Measurements from ENCODE around the gene KRTAP17-1. TPM values are rescaled to one million over a fixed set of nuclear protein-coding genes. Genes with fewer than 3 reads are reported as not detected.

The KRTAP17-1 gene
- polyA plus RNA-seq, 1 donor from 2014 or later: not detected

GRCh38 chr17:41301204-41301790, 14.2 kb downstream of the KRTAP17-1 start:
- H2AFZ ChIP-seq (ENCODE audit: low read depth, low read length): no peak overlapping the region
- H3F3A ChIP-seq (ENCODE audit: insufficient read depth, low read length, poor library complexity, severe bottlenecking): no peaks in the 10 kb centered on the region
- no peak overlapping the region for H3K27ac ChIP-seq (ENCODE audit: low read length)
- H3K4me3 ChIP-seq (ENCODE audit: low read length): no peak overlapping the region
- H3K9me2 ChIP-seq (ENCODE audit: insufficient read depth, low read length): no peaks in the 10 kb centered on the region
- no peak overlapping the region for H3K4me2 ChIP-seq (ENCODE audit: low read length)
- no peaks in the 10 kb centered on the region for H4K20me1 ChIP-seq (ENCODE audit: insufficient read depth)
- no peaks in the 10 kb centered on the region for H3K36me3 ChIP-seq (ENCODE audit: insufficient read depth, low read length)
- TF ChIP-seq POLR2AphosphoS5 (IDR thresholded peaks at IDR 0.05) (no peak), RAD21 (conservative IDR thresholded peaks at IDR 0.05) (no peak), SMC3 (conservative IDR thresholded peaks at IDR 0.05; ENCODE audit: poor library complexity) (no peak), EP300 (conservative IDR thresholded peaks at IDR 0.05; ENCODE audit: poor library complexity, severe bottlenecking) (no peak), CTCF (IDR thresholded peaks at IDR 0.05; ENCODE audit: poor library complexity, severe bottlenecking) (no peak), REST (IDR thresholded peaks at IDR 0.05; ENCODE audit: borderline replicate concordance) (no peak), MXI1 (conservative IDR thresholded peaks at IDR 0.05; ENCODE audit: poor library complexity, severe bottlenecking) (no peak), EZH2 (IDR thresholded peaks at IDR 0.05; ENCODE audit: borderline replicate concordance, insufficient read depth, low read length, poor library complexity, severe bottlenecking) (no peak)
- no peaks in the 10 kb centered on the region for H3K9me3 ChIP-seq (ENCODE audit: low read length)
- no peaks in the 10 kb centered on the region for H3K79me2 ChIP-seq (replicated peaks; ENCODE audit: insufficient read depth, low read length)
- H3K27me3 ChIP-seq (ENCODE audit: insufficient read depth, low read depth, low read length): no peaks in the 10 kb centered on the region
- H3K9ac ChIP-seq (ENCODE audit: low read length): no peak overlapping the region

GRCh38 chr17:41298458-41299135, 16.9 kb downstream of the KRTAP17-1 start:
- no peak overlapping the region for H3K9ac ChIP-seq (ENCODE audit: low read length)

More at GRCh38 chr17:41298458-41299135, 16.9 kb downstream of the KRTAP17-1 start:
- Histone ChIP-seq H2AFZ (ENCODE audit: low read depth, low read length) (no peak overlapping the region), H3F3A (ENCODE audit: insufficient read depth, low read length, poor library complexity, severe bottlenecking) (no peaks in the 10 kb centered on the region), H3K4me3 (ENCODE audit: low read length) (no peak overlapping the region), H3K36me3 (ENCODE audit: insufficient read depth, low read length) (no peaks in the 10 kb centered on the region), H3K79me2 (replicated peaks; ENCODE audit: insufficient read depth, low read length) (no peaks in the 10 kb centered on the region), H3K27ac (ENCODE audit: low read length) (no peak overlapping the region), H3K9me3 (ENCODE audit: low read length) (no peaks in the 10 kb centered on the region), H3K27me3 (ENCODE audit: insufficient read depth, low read depth, low read length) (no peaks in the 10 kb centered on the region), H3K4me2 (ENCODE audit: low read length) (no peak overlapping the region), H3K9me2 (ENCODE audit: insufficient read depth, low read length) (no peaks in the 10 kb centered on the region), H4K20me1 (ENCODE audit: insufficient read depth) (no peaks in the 10 kb centered on the region)
- no peak for TF ChIP-seq EZH2 (IDR thresholded peaks at IDR 0.05; ENCODE audit: borderline replicate concordance, insufficient read depth, low read length, poor library complexity, severe bottlenecking)
- TF ChIP-seq TAF1 (IDR thresholded peaks at IDR 0.05; ENCODE audit: low read depth): no peak
- no peak for TF ChIP-seq CTCF (IDR thresholded peaks at IDR 0.05; ENCODE audit: poor library complexity, severe bottlenecking)
- TF ChIP-seq POLR2AphosphoS5 (IDR thresholded peaks at IDR 0.05): no peak
- TF ChIP-seq SMC3 (conservative IDR thresholded peaks at IDR 0.05; ENCODE audit: poor library complexity): no peak
- no peak for TF ChIP-seq MXI1 (conservative IDR thresholded peaks at IDR 0.05; ENCODE audit: poor library complexity, severe bottlenecking)
- TF ChIP-seq EP300 (conservative IDR thresholded peaks at IDR 0.05; ENCODE audit: poor library complexity, severe bottlenecking): no peak
- TF ChIP-seq REST (IDR thresholded peaks at IDR 0.05; ENCODE audit: borderline replicate concordance): no peak
- TF ChIP-seq RAD21 (conservative IDR thresholded peaks at IDR 0.05): no peak
